Measurements from ENCODE around the gene HIKESHI.
"Not testable (repeated sequence)": the region's sequence is repeated elsewhere in the genome, so short reads cannot be mapped to it uniquely, and the experiment has no call there.

Gene HIKESHI, protein sequence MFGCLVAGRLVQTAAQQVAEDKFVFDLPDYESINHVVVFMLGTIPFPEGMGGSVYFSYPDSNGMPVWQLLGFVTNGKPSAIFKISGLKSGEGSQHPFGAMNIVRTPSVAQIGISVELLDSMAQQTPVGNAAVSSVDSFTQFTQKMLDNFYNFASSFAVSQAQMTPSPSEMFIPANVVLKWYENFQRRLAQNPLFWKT

GRCh38 chr11:86302092-86302793 lies at the start of gene HIKESHI:
TSS of gene HIKESHI (plus strand) at chr11:86302240. CDS start at chr11:86302449, 209 bp downstream.
- DNase-seq (ENCODE audit: low spot score), result peak; percentile 92

DNA sequence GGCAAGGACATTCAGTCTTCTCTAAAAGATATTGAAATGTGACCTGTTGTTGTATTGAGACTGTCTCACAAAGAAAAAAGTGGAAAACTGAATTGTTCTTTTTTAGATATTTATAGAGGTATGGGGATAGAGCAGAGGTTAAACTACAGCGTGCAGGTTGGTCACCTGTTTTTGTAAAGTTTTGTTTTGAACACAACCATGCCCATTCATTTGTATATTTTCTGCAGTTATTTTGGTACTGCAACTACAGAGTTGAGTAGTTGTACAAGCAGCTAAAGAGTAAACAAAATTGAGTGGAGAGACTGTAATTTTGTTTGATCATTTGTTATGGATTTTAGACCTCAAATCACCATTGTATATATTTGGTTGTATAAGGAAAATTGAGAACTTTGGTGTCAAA lies 46.1 kb upstream of the HIKESHI start:
- DNase-seq (ENCODE audit: low spot score), result no peak

DNA sequence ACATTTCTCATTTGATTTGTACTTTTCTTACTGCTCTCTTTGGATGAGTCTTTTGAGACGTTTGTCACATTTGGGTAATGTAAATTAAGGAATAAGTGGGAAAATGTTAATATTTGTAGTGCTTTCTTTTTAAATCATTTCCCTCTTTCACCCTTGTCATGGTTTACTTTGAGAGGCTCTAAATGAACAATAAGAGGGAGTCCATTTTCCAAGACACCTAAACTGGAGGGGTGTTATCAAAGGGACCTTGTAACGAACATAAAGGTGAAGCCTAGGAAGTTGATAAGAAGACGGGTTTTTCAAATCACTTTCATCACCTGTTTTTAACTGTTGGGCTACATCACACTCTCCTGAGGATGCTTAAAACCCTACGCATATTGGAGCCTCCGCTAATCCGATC lies 45.4 kb upstream of the HIKESHI start:
- DNase-seq (ENCODE audit: low spot score), result no peak

DNA sequence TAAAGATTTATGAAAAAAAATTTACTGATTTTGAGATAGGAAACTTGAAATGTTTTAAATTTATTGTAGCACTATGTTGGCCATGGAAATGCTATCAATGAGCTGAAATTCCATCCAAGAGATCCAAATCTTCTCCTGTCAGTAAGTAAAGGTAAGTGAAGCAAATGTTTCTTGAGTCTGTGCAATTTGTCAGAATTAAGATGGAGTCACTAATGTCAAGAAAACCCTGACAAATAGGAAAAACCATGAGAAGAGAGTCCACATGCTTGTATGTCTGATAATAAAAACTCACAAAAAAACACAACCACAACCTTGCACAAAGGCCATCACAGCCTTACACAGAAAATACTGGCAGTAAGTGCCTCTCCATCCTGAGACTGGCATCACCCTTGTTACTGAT lies 44.6 kb upstream of the HIKESHI start:
- DNase-seq (ENCODE audit: low spot score), result no peak

DNA sequence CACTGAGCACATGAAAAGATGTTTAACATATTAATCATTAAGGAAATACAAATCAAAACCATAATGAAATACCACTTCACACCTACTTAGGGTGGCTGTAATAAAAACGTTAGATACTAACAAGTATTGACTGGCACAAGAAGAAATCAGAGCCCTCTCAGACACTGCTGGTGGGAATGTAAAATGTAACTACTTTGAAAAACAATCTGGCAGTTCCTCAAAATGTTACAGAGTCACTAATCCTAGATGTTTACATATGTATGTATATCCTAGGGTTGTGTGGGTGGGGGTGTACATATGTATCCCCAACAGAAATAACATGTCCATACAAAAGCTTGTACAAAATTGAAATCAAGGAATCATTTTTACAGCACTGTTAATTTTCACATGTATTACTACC lies 42.3 kb upstream of the HIKESHI start:
- DNase-seq (ENCODE audit: low spot score), result no peak

DNA sequence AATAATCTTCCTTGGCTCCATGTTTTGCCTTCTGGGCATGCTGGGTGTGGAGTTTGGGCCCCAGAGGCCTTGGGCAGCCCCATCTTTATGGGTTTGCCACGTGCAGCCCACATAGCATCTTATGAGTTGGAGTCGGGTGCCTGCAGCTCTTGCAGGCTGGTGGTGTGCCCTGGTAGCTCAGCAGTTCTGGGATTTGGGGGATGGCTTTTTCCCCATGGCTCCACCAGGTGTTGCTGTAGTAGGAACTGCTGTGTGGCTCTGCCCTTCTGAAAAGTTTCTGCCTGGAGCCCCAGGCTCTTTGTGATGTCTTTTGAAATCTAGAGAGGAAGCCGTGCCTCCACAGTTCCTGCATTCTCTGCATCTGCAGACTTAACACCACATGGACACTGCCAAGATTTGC lies 40.7 kb upstream of the HIKESHI start:
- no peak for DNase-seq (ENCODE audit: low spot score)

- DNase-seq (ENCODE audit: low spot score), result no peak
Measured at GRCh38 chr11:86262387-86262786, 39.7 kb upstream of the HIKESHI start.

GRCh38 chr11:86264649-86265048 lies 37.4 kb upstream of the HIKESHI start:
- DNase-seq (ENCODE audit: low spot score), result no peak

DNA sequence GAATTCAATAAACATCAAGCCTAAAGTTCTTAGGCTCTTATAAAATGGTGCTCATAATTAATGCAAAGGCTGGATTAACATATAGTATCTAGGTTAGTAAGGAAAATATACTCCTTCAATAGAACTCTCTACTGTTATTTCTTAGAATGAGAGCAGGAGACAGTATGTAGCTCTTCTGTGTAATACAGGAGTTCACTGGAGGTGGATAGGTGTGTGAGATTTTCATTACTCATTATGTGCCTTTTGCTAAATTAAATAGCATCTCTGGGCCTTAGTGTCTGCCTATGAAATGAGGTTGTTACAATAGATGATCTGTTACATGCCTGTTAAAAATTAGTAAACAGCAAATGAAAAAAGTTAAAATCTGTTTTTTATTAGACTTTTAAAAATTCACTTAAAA lies 36.8 kb upstream of the HIKESHI start:
- DNase-seq (ENCODE audit: low spot score), result no peak

- no peak for DNase-seq (ENCODE audit: low spot score)
Measured at GRCh38 chr11:86269645-86270044, 32.4 kb upstream of the HIKESHI start.

DNA sequence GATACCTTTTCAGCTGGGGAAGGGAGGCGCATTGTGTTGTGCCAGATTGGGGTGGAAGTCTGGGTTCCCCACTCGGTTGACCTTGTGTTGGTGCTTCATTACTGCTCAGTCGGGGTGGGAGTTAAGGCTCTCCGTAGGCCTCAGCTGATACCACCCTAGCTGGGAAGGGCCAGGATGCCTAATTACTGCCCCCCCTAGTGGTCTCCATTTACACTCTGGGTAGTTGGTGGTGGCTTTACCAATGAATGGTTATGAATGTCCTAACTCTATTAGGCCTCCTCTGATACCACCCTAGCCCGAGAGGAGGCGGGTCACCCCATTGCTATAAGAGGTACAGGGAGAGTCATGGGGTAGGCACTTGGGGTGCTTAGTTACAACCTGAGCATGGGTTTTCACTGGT lies 27.5 kb upstream of the HIKESHI start:
- DNase-seq (ENCODE audit: low spot score), result peak; percentile 32

- no peak for DNase-seq (ENCODE audit: low spot score)
Measured at GRCh38 chr11:86274999-86275398, 27.0 kb upstream of the HIKESHI start.

- DNase-seq (ENCODE audit: low spot score), result no peak
Measured at GRCh38 chr11:86275493-86276370, 26.3 kb upstream of the HIKESHI start.

DNA sequence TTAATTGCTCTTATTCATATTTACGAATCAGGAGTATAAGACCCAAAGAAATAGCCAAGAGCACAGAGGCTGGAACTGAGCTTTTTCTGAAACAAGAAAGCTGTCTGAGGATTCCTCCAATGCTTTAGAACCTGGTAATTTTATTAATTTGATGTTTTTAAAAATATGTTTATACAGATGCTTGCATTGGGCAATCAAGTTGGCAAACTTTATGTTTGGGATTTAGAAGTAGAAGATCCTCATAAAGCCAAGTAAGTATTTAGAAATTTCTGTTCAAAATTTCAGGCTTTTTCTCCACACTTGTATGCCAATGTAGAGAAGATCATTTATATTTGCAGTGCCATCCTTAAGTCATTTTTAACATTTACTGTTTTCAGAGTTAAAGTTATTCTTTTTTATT lies 24.3 kb upstream of the HIKESHI start:
- DNase-seq (ENCODE audit: low spot score), result no peak

GRCh38 chr11:86278226-86278625 lies 23.8 kb upstream of the HIKESHI start:
- no peak for DNase-seq (ENCODE audit: low spot score)

- DNase-seq (ENCODE audit: low spot score), result no peak
Measured at GRCh38 chr11:86279747-86280146, 22.3 kb upstream of the HIKESHI start.

DNA sequence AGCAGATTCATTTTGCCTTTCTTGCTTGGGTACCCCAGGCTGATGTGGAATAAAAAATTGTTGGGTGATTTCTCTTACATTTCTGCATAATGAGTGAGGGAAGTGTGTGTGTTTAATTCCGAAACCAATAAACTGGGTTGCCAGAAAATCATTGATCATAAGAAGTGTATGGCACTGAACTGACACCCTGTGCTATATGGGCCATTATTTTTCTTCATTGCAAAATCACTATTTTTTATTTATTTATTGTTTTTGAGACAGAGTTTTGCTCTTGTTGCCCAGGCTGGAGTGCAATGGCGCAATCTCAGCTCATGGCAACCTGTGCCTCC lies 14.6 kb upstream of the HIKESHI start:
- DNase-seq (ENCODE audit: low spot score), result no peak

DNA sequence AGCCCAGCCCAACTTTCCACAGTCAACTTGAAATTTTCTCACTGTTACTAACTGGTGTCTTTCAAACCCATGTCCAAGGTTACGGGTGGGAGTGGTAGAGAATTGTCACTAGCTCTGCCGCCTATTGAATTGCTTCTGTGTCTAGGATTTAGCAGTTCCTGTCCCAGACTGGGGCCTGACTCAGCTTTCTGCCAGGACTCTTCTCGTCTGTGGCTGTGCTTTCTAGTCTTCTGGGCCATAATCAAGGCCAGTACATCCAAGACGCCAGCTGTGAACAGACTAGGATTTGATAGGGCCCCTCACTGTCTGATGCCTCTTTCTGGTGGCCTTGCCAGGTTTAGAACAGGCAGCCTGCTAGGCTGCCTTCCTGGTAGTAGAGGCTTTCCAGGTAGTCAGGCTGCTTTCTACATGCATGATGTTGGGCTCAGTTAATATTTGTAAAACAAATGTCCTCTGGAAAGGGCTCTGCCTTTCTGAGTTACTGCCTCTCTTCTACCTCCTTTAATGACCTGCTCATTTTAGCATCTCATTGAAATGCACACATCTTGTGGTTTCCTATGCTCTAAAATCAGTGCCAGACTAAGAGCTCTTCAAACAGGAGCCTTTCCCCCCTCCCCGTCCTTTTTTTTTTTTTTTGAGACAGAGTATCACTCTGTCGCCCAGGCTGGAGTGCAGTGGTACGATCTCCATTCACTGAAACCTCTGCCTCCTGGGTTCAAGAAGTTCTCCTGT lies 13.1 kb upstream of the HIKESHI start:
- no peak for DNase-seq (ENCODE audit: low spot score)

- DNase-seq (ENCODE audit: low spot score), result not testable (repeated sequence)
Measured at GRCh38 chr11:86289508-86290280, 12.3 kb upstream of the HIKESHI start.

- DNase-seq (ENCODE audit: low spot score), result peak; percentile 71
Measured at GRCh38 chr11:86291466-86292262, 10.4 kb upstream of the HIKESHI start.
